A673 (cell line): ENCODE results near the gene SNAI3.

Experiments
- EZH2 ChIP-seq: fragments of 200-600 bp; sonication (generic); IDR thresholded peaks from 2 replicates; pipeline ENCODE4 v1.6.1; 2017; ENCODE audit warnings: borderline replicate concordance, low read depth, mild to moderate bottlenecking, mixed read lengths, antibody characterized with exemption, low read length; ENCODE audit not compliant: poor library complexity, severe bottlenecking
- TF ChIP-seq, protein P1 (sequence below): fragments of 300-800, 200-600 bp; sonication (generic); conservative IDR thresholded peaks from 2 replicates; pipeline ENCODE4 v1.5.1; 2017; ENCODE audit warnings: low read depth, mild to moderate bottlenecking, antibody characterized with exemption, low read length, moderate library complexity, mixed read lengths

GRCh38 chr16:88695218-88695617 lies 8.9 kb upstream of the SNAI3 start:
- TF ChIP-seq, protein P1, sequence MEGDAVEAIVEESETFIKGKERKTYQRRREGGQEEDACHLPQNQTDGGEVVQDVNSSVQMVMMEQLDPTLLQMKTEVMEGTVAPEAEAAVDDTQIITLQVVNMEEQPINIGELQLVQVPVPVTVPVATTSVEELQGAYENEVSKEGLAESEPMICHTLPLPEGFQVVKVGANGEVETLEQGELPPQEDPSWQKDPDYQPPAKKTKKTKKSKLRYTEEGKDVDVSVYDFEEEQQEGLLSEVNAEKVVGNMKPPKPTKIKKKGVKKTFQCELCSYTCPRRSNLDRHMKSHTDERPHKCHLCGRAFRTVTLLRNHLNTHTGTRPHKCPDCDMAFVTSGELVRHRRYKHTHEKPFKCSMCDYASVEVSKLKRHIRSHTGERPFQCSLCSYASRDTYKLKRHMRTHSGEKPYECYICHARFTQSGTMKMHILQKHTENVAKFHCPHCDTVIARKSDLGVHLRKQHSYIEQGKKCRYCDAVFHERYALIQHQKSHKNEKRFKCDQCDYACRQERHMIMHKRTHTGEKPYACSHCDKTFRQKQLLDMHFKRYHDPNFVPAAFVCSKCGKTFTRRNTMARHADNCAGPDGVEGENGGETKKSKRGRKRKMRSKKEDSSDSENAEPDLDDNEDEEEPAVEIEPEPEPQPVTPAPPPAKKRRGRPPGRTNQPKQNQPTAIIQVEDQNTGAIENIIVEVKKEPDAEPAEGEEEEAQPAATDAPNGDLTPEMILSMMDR, result no peak
- no peak for TF ChIP-seq EZH2
